ENCODE measurements around the gene CIDEB. TPM values are rescaled to one million over a fixed set of nuclear protein-coding genes. Genes with fewer than 3 reads are reported as not detected.
A peak's percentile ranks its signal among the peaks of the same experiment; 100 is the strongest.

CIDEB gene
- total RNA-seq, 2 donors from 2014 or later: 0.97 to 3.1 TPM

- no peak overlapping the region for H3K27ac Mint-ChIP-seq
- H3K4me1 Mint-ChIP-seq: peaks cover 2% of the 10 kb centered on the region
- Histone ChIP-seq H3K36me3 (ENCODE audit: control insufficient read depth, insufficient read depth, low read length) (no peaks in the 10 kb centered on the region), H3K4me3 (ENCODE audit: low read length) (no peak overlapping the region), H3K9me3 (ENCODE audit: control insufficient read depth, low read length) (no peaks in the 10 kb centered on the region), H3K4me1 (ENCODE audit: control insufficient read depth, insufficient read depth, low read length) (no peaks in the 10 kb centered on the region), H3K27me3 (ENCODE audit: control insufficient read depth, insufficient read depth, low read length, poor library complexity, severe bottlenecking) (peaks cover 7% of the 10 kb centered on the region), H3K9ac (ENCODE audit: extremely low read depth, low read length, poor library complexity, severe bottlenecking) (no peak overlapping the region), H3K27ac (ENCODE audit: low read depth, low read length) (no peak overlapping the region)
- DNase-seq: no peak
- no peak for TF ChIP-seq CTCF (conservative IDR thresholded peaks at IDR 0.05)
- no peaks in the 10 kb centered on the region for H3K9me3 Mint-ChIP-seq
- H3K36me3 Mint-ChIP-seq (ENCODE audit: low read depth): no peaks in the 10 kb centered on the region
- no peak overlapping the region for H3K4me3 Mint-ChIP-seq
- 83 to 100% methylated on average over 2 to 3 of the region's 3 CpGs for WGBS, 2 experiments (ENCODE audit: insufficient coverage in 1 of 2, insufficient read length in 1 of 2)
- H3K27me3 Mint-ChIP-seq (ENCODE audit: insufficient read depth): peaks cover 66% of the 10 kb centered on the region
These were observed 15.6 kb upstream of the CIDEB start for GRCh38 chr14:24323341-24323740.

DNA sequence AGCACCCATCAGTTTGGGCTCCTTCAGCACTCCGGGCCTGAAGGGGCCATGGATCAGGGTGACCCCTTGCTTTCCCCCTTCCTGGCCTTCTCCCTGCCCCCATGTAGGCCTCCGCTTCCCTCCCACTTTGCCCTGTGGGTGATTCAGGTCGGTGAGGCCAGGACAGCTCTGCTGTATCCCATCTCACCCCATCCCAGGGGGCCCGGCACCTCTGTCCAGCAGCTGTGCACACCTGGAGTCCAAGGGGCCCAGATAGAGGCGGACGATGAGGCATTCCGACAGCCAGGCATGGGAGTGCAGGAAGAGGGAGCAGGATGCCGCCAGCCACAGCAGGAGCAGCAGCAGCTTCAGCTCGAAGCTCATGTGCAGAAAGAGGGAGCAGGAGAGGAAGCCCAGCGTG, 14.9 kb upstream of the CIDEB start:
- H3K27me3 Mint-ChIP-seq (ENCODE audit: insufficient read depth): peaks cover 72% of the 10 kb centered on the region

DNA sequence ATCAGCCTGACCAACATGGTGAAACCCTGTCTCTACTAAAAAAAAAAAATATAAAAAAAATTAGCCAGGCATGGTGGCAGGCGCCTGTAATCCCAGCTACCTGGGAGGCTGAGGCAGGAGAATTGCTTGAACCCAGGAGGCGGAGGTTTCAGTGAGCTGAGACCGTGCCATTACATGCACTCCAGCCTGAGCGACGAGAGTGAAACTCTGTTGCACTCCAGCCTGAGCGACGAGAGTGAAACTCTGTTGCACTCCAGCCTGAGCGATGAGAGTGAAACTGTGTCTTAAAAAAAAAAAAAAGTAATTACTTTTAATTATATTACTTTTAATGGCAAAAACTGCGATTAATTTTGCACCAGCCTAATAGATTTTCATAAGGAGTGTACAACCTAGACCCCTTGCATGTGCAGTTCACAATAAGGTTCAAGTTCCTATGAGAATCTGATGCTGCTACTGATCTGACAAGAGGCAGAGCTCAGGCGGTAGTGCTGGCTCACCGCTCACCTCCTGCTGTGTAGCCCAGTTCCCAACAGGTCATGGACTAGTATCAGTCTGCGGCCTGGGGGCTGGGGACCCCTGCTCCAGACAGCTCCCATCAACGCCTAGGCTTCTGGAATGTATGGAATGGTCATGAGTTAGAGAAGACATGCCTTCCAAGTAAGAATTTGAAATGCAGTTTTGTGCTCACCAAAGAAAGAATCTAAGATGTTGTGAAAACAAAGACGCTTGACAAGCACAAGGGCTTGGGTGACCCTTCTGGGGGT, 13.6 kb upstream of the CIDEB start:
- Mint-ChIP-seq H3K4me1 (peaks cover 4% of the 10 kb centered on the region), H3K27ac (no peak overlapping the region), H3K4me3 (no peak overlapping the region), H3K27me3 (ENCODE audit: insufficient read depth) (peaks cover 74% of the 10 kb centered on the region), H3K36me3 (ENCODE audit: low read depth) (no peaks in the 10 kb centered on the region), H3K9me3 (no peaks in the 10 kb centered on the region)
- Histone ChIP-seq H3K4me3 (ENCODE audit: low read length) (no peak overlapping the region), H3K27ac (ENCODE audit: low read depth, low read length) (no peak overlapping the region), H3K27me3 (ENCODE audit: control insufficient read depth, insufficient read depth, low read length, poor library complexity, severe bottlenecking) (peaks cover 7% of the 10 kb centered on the region), H3K9ac (ENCODE audit: extremely low read depth, low read length, poor library complexity, severe bottlenecking) (no peak overlapping the region), H3K4me1 (ENCODE audit: control insufficient read depth, insufficient read depth, low read length) (no peaks in the 10 kb centered on the region), H3K36me3 (ENCODE audit: control insufficient read depth, insufficient read depth, low read length) (no peaks in the 10 kb centered on the region), H3K9me3 (ENCODE audit: control insufficient read depth, low read length) (no peaks in the 10 kb centered on the region)
- WGBS, 2 experiments (ENCODE audit: insufficient coverage in 1 of 2, insufficient read length in 1 of 2): 86 to 91% methylated on average over 9 to 14 of the region's 14 CpGs
- TF ChIP-seq CTCF (conservative IDR thresholded peaks at IDR 0.05): no peak
- peak; percentile 83 for DNase-seq

More for the DNA sequence above, 14.9 kb upstream of the CIDEB start:
- H3K4me1 ChIP-seq (ENCODE audit: control insufficient read depth, insufficient read depth, low read length): no peaks in the 10 kb centered on the region
- Mint-ChIP-seq H3K27ac (no peak overlapping the region), H3K4me3 (no peak overlapping the region), H3K4me1 (peaks cover 2% of the 10 kb centered on the region), H3K9me3 (no peaks in the 10 kb centered on the region), H3K36me3 (ENCODE audit: low read depth) (no peaks in the 10 kb centered on the region)
- 89 to 91% methylated on average over 7 to 10 of the region's 10 CpGs for WGBS, 2 experiments (ENCODE audit: insufficient coverage in 1 of 2, insufficient read length in 1 of 2)
- H3K27me3 ChIP-seq (ENCODE audit: control insufficient read depth, insufficient read depth, low read length, poor library complexity, severe bottlenecking): peaks cover 7% of the 10 kb centered on the region
- DNase-seq: no peak
- TF ChIP-seq CTCF (conservative IDR thresholded peaks at IDR 0.05): no peak
- H3K9ac ChIP-seq (ENCODE audit: extremely low read depth, low read length, poor library complexity, severe bottlenecking): no peak overlapping the region
- H3K36me3 ChIP-seq (ENCODE audit: control insufficient read depth, insufficient read depth, low read length): no peaks in the 10 kb centered on the region
- no peak overlapping the region for H3K27ac ChIP-seq (ENCODE audit: low read depth, low read length)
- H3K4me3 ChIP-seq (ENCODE audit: low read length): no peak overlapping the region
- no peaks in the 10 kb centered on the region for H3K9me3 ChIP-seq (ENCODE audit: control insufficient read depth, low read length)

All from endodermal cell (in vitro differentiated cells).